Breast epithelium (tissue), 3 donors: ENCODE results near the gene ANKRD6.

ENCODE experiments used
- CTCF ChIP-seq, 3 donors: fragments of 450-650 bp; IDR thresholded peaks; one replicate each; pipeline ENCODE4 v1.5.1; 2016 to 2017; ENCODE audit warnings: antibody characterized with exemption in 3 of 3, mild to moderate bottlenecking in 3 of 3, moderate library complexity in 3 of 3
- POLR2A ChIP-seq: fragments of 450-650 bp; IDR thresholded peaks from one replicate; pipeline ENCODE4 v1.6.1; 2016; ENCODE audit warnings: antibody characterized with exemption, mild to moderate bottlenecking, moderate library complexity

GRCh38 chr6:89616531-89616930 lies 183.6 kb downstream of the ANKRD6 start:
- TF ChIP-seq CTCF (IDR thresholded peaks at IDR 0.05) (no peak), POLR2A (no peak)
